Neural progenitor cell (in vitro differentiated cells): Measurements from ENCODE around the gene CDH13.

ENCODE experiments used
- CTCF ChIP-seq: fragments of 200-600 bp; sonication (generic); IDR thresholded peaks from 2 replicates; pipeline ENCODE4 v1.5.1; 2017; ENCODE audit warnings: antibody characterized with exemption, mild to moderate bottlenecking
- EZH2 ChIP-seq: fragments of 200-600 bp; sonication (generic); IDR thresholded peaks from 2 replicates; pipeline ENCODE4 v1.6.1; 2017; ENCODE audit warnings: antibody characterized with exemption, mild to moderate bottlenecking, moderate library complexity
- EZH2phosphoT487 ChIP-seq: fragments of 200-600 bp; sonication (generic); IDR thresholded peaks from 2 replicates; pipeline ENCODE4 v1.6.1; 2017; ENCODE audit warnings: antibody characterized with exemption

- TF ChIP-seq CTCF (no peak), EZH2 (no peak), EZH2phosphoT487 (no peak)
These were observed 449.2 kb downstream of the CDH13 start for GRCh38 chr16:83075956-83076355.
